ENCODE data around the gene FILIP1L.

Gene FILIP1L

DNA sequence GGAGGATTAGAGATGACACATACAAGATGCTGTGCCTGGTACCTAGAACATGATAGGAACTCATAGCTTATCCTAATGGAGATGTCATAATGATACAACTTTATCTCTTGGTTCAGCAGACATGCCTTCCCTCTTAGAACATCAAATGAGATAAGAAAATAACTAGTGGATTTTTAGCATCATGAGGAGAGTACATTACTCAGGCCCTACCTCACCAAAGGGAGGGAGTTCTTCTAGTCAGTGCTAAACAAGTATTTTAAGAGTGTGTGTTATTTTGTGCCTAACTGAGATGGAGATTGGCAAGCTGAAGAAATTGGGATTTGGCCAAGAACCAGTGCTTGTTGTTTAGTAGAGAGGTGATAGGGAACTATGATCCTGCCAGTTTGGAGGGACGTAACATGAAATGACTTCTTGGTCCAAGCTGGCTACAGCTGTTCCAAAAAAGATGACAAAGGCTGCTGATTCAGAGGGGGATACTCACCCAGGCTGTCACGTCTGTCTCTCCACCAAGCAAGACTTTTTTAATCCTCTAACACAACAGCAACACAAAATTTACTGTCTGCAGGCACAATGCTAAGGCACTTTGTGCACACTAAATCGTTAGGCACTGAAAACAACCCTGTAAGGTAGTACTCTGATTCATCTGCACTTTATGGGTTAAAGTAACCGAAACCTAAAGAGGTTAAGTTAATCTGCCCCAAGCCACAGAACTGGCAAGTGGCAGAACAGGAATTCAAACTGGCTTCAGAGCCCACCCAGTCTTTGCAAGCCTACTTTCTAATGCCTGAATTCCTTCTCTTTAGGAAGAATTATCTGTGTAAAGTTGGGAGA lies 170.2 kb downstream of the FILIP1L start:
- no peak overlapping the region for H3K4me3 ChIP-seq (ENCODE audit: low read depth, low read length)
- DNase-seq (ENCODE audit: low read depth): no peak

DNA sequence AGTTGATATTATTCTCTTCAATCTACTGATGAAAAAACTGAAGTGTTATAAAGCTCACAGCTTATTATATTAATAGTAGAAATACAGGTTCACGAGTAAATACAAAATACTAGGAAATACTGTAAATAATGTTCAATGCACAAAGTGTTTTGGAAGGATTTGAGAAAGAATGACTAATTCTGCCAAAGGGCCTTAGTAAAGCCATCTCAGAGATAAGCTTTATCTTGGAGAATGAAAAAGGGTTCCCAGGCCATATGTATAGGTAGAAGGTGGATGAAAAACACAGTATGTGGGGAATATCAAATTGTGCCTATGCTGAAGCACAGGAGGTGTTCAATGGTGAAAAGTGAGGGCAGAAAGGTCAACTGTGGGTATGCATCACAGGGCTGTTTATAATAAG lies 173.1 kb downstream of the FILIP1L start:
- H3K4me3 ChIP-seq (ENCODE audit: low read depth, low read length): no peak overlapping the region
- no peak for DNase-seq (ENCODE audit: low read depth)

DNA sequence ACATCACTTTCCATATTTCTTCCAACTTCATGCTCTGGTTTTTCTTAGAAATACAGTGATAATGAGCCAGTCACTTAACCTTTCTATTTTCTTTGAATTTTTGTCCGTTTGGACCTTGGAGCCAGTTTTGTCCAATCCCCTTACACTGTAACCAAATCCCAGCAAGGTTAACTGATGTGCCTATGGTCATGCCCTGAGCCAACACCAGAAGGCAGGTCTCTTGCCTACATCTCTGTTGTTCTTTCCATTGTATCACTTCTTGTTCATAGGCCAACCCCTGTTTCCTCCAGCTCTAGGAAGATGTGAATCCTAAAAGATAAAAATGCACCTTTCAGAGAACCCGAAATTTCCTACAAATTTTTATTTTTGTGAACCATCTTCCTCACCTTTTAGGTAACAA lies 174.0 kb downstream of the FILIP1L start:
- no peak overlapping the region for H3K4me3 ChIP-seq (ENCODE audit: low read depth, low read length)
- no peak for DNase-seq (ENCODE audit: low read depth)

DNA sequence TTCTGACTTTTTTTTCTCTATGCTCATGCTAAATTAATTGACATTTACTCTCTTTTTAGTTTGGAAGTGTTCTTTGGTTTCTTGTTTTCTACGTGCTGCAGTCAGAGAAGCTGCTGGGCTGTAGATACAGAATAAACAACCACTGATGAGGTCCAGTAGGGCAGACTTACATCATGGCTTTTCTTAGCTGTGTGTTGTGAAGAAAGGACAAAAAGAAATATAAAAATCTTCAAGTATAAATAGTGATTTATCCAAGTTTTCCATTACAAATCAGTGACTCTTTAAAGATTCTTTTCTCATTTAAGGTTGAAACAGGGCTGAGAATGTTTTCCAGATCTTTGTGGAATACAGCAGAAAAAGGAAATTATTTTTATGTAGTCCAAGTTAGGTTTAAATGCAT lies 174.4 kb downstream of the FILIP1L start:
- H3K4me3 ChIP-seq (ENCODE audit: low read depth, low read length): no peak overlapping the region
- DNase-seq (ENCODE audit: low read depth): no peak

DNA sequence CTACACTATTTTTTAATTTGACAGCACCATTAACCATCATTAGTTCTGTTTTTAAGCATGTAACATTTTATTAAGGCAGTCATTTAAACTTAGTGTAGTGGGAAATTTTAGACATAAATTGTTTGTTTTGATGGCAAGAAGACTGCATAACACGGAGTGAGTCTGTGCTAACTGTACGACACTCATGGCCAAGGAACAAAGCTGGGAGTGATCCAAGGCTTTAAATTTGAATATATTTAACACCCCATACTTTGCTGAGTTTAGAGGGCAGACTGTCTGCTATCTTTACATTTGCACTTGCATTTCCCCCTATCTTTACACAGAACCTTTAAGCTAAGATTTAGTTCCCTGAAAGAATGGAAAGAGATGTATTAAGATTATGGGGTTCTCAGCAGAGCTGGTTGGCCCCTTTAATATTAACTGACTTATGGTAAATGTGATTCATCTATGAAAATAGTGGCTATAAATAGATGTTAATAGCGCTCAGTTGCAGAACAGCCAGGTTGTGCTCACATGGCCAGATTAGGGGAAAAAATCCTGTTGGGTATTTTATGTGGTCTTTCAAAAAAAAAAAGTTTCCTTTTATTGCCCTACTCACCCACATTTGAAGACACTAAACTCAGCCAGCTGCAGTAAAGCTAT lies 175.9 kb downstream of the FILIP1L start:
- no peak for DNase-seq (ENCODE audit: low read depth)
- H3K4me3 ChIP-seq (ENCODE audit: low read depth, low read length): no peak overlapping the region

DNA sequence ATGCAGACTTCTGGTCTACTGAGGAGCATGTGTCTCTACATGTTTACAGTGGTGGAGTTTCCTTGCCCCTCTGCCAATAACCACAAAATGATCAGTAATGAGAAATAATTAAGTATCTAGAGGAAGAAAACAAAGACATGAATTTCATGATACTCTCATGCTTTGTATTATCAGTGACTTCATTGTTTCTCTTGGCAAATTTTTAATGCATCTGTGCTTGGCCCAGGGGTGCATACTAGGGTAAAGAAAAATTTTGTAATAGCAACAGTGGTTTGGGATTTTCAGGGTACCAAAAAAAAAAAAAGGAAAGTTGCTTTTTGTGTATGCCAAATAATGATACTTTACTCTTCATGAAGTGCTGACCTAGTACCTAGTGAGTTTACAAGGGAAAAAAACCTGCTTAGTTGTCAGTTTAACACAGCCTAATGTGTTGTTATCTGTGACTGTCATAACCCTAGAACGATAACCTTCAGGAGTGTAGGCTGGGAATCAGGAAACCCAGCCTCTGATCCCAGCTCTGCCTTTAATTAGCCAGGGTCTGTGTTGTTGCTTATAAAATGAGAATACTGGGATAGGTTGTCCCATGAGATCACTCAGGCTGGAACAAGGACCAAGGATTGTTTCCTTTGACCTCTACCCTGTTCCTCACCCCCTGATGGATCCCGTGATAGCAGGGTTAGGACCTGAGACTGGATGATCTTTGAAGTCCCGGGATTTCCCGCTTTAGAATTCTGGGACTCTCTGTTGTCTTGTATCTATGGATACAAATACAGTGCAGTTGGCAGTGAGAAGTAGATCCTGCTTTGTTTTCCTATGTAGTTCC lies 179.1 kb downstream of the FILIP1L start:
- H3K4me3 ChIP-seq (ENCODE audit: low read depth, low read length): no peak overlapping the region
- no peak for DNase-seq (ENCODE audit: low read depth)

DNA sequence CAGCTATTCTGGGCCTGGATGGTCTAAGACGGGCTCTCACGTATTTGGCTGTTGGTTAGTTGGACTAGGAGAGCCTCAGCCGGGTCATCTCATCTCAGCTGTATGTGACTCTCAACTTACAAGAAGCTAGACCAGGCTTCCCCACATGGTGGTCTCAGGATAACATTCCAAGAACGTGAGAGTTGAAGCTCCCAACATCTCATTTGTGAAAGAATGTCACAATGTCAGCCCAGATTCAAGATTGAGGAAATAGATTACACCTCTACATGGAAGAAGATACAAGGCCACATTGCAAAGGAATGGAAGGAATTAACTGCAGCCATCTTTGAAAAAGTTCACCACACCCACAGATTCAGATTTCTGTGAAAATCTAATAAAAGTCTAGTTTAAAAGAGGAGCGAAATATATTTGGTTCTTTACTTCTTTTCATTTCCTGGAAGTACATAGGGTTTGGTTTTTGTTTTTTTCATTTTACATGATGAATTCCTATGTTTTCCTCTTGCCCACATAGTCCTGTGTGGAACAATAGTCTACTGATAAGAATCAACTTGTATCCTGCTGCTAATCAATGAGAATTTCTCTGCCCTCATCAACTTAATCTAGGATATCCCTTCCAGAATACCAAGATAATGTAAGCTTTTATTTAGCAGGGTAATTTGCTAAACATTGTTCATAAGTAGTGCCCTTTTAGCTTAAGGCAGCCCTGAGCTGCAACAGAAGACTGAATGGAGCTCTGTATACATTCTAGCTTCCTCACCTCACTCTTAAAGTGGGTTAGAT lies 180.1 kb downstream of the FILIP1L start:
- no peak for DNase-seq (ENCODE audit: low read depth)

DNA sequence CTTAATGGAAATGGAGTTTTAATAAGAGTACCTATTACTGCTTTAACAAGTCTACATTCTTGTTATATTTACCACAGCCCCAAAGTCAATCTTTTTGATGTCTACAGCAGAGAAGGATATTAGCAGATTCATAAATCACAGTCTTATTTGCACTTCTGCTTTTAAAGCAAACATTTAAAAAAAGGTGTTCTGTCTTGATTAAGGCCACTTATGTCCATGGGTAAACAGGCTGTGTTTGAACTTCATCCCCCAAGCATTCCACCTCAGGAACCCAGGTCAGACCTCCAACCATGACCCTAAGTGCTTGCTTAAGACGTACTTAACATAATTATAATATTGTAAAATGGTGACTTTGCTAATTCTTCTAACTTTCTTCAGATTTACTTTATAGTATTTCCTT lies 183.2 kb downstream of the FILIP1L start:
- no peak for DNase-seq (ENCODE audit: low read depth)
- H3K4me3 ChIP-seq (ENCODE audit: low read depth, low read length): no peak overlapping the region

More for the DNA sequence above, 180.1 kb downstream of the FILIP1L start:
- H3K4me3 ChIP-seq (ENCODE audit: low read depth, low read length): no peak overlapping the region

DNA sequence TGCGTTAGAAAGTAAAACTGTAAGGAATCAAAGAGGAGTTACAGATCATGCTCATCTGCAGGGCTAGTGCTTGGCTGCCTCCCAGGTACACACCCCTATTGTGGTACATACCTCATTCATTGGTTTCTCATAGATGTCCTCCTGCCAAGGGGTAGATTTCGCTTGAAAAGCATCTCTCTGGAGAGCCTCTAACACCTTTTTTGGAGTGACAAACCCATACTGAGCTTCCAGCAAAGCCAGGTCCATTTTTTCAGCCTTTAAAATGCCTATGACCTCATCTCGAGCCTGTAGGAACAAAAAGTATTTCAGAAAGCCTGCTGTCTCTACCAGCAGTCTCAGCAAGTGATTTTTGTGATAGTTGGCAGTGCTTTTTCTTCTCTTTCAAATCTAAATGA lies 184.6 kb downstream of the FILIP1L start:
- no peak overlapping the region for H3K4me3 ChIP-seq (ENCODE audit: low read depth, low read length)

DNA sequence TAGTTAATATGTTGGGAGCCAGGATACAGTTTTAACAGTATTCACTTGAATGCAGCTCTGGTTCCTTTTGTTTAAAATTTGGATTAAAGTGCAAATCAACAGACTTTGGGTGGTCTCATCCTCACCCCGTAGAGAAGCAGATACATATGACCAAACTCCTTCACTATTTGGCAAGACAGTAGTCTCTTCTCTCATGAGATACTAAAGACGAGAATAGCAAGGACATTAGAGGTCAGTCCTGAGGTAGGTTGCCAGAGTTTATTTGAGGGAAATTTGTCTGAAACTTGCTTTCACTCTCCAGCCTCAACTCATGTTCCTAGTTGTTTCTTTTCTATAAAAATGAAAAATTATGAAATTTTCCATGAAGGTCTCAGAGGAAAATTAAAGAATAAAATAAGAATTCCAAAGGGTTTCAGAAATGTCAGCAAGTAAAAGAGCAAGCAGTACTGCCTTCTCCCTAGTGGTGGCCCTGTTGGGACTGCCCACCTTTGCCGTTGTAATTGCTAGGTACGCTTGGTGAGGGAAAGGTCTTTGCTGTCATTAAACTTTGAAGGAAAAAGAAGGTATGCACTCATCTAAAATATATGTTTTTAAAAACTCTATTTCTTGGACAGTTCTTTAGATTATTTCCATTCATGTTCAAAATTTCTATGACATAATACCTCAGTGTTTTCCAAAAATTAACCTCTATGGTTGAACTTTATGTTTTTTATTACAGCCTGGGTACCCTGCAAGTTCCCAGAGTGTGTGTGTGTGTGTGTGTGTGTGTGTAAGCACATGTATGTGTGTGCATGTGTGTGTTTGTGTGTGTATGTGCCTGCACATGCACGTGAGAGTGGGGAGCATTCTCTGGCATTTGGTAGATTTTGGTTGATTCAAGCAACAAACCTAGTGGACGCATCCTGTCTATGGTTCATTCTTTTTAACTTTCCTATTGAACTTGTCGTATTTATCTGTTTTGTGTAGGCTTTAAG lies 185.2 kb downstream of the FILIP1L start:
- H3K4me3 ChIP-seq (ENCODE audit: low read depth, low read length): no peak overlapping the region
- DNase-seq (ENCODE audit: low read depth): no peak

More for the DNA sequence above, 184.6 kb downstream of the FILIP1L start:
- DNase-seq (ENCODE audit: low read depth): peak; percentile 86

DNA sequence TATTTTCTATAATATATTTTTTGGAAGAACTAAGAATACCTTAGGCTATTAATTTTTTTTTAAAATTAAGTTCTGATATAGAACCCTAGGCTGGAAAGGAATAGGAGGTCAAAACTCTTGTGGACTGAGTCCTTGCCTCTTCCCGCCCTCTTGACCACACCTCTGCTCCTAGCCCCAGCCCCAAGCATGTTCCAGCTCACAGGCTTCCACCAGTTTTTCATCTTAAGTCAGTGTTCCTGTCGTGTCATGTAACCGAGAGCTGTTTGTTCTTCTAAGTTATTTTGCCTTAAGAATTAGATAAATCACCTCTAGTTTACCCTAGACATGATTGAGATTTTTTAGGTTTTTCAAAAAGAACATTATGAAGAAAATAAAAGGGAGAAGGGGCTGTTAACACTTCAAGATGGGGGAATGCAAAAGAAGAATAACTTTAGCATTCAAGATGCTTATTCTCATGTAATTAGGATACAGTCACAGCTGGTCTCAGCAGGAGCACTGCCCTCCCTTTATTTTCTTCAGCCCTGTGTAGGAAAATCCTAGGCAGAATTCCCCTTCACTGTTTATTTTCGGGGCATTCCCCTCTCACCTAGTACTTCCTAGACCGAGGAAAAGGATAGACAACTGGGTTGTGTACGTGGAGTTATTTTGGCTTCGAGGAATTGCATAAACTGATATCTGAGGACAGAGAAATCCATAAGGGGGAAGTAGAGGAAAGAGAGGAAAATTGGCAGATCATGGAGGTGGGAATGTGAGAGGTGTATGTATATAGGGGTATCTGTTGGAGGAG lies 186.4 kb downstream of the FILIP1L start:
- DNase-seq (ENCODE audit: low read depth): no peak
- H3K4me3 ChIP-seq (ENCODE audit: low read depth, low read length): no peak overlapping the region

DNA sequence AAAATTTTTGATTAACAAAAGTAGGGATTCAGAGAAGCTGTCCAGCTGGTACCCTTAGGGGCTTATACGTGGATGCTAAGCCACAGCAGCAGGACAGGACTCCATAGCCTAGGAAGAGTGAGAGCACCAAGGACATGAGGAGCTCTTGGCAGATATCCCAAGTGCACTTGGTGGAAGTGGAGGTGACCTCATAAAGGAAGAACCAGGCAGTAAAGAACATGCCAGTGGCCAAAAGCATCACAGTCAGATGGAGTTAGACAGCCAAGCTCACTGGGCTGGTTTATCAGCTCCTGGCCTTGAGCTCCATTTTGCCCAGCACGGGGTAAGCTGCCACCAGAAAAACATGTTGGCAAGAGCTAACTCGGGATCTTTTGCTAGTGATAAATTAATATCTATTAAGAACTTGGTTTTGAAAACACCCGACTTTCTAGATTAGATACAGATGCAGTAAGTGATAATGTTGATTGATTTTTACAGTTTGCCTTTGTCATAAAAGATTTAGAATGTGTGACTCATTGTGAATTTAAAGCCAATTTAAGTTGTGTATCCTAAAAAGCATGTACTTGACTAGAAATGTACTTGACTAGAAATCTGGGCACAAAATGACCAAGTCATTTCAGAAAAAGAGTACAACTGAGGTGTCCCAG lies 188.6 kb downstream of the FILIP1L start:
- peak; percentile 80 for DNase-seq (ENCODE audit: low read depth)
- no peak overlapping the region for H3K4me3 ChIP-seq (ENCODE audit: low read depth, low read length)

DNA sequence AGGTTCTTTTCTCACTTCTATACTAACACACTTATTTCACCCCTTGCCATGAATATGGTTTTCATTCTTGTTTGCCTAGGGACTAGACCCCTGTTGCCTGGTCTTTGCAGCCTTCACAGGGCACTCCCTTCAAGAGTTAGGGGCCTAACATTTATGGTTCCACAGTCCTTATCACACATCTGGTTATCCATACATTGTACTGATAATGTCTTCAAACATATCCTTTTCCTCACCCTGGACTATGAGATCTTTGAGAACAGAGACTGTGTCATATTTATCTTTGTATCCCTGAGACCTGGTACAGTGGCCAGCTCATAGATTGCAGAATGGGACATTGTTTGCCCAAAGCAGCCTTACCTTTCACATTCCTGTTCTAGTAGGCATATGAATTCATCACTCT lies 190.4 kb downstream of the FILIP1L start:
- DNase-seq (ENCODE audit: low read depth): no peak
- H3K4me3 ChIP-seq (ENCODE audit: low read depth, low read length): no peak overlapping the region

DNA sequence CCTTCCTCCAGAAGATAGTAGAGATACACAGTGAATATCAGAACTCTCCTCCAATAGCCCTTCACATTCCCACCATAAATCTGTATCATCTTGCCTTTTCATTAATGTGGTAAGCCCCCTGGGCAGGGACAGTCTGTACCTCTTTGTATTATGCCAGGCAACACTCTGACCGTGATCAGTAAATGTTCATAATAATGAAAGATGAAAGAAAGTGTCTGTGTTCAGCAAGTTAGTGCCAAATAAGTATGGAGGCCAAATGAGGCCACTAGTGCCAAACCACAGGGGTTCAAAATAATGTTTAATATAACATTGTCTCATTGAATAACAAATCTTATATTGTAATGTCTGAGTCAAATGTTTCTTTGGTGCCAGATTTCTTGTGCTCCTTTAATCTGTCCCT lies 192.3 kb downstream of the FILIP1L start:
- no peak overlapping the region for H3K4me3 ChIP-seq (ENCODE audit: low read depth, low read length)
- DNase-seq (ENCODE audit: low read depth): no peak

DNA sequence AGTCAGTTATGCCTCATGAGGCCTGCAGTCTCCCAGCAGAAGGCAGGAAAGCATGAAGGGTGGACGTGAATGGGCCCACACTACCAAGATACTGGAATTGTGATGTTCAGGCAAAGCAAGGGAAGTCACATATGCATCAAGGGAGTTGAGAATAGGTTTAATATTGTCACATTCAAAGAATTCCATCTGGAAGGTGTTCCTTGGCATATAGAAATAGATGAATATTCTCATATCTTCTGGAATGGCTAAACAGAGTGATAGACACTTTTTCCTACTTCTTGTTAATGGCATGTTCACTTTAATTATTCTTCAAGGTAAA lies 193.0 kb downstream of the FILIP1L start:
- no peak for DNase-seq (ENCODE audit: low read depth)
- no peak overlapping the region for H3K4me3 ChIP-seq (ENCODE audit: low read depth, low read length)

DNA sequence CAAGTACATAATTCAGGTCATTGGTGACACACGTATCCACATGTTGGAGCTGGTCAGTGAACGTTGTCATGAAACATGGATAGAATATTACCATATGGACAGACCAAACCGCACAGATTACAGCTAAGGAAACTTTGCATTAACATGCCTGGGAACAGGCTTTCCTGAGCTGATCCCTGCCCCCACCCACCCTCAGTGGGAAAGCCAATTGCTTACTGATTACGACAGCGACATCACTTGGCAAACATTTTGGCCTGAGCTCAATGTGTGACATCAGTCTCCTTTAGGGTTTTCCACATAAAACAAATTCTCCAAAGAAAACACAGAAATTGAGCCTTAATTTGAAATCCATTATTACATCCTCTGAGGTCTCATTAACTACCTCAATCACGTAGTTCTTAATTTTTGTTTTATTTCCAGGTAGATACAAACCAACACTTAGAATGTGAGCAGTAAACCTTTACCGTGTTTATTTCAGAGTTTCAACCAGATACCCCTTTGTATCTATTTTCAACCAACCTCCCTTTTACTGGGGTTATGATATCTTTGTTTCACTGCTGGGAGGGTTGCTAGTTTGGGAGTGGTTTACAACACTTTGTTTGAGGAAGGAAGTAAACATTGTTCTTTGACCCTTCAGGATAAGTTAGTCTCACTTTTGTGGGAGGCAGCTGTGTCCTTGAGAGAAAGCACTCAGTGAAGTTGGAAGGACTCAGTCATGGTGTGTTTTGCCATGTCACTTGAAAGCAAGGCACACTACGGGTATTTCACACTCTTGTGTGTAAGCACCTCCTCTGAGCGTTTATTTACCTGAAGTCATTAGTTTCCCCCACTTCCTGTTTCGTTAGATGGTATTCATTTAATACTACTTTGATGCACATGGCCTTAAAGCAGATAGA lies 193.6 kb downstream of the FILIP1L start:
- H3K4me3 ChIP-seq (ENCODE audit: low read depth, low read length): no peak overlapping the region
- peak; percentile 64 for DNase-seq (ENCODE audit: low read depth)
